GM18502 (cell line): Measurements from ENCODE around the gene FGGY.

Experiments
- ATAC-seq: cut with Tn5 transposase; IDR thresholded peaks from one replicate; pipeline ENCODE4 v1.9.1; 2021; ENCODE audit warnings: mild to moderate bottlenecking; ENCODE audit not compliant: unreplicated experiment, poor library complexity

The FGGY gene

GRCh38 chr1:59310549-59311250 lies 13.8 kb downstream of the FGGY start:
- no peak for ATAC-seq

GRCh38 chr1:59314776-59315528 lies 18.1 kb downstream of the FGGY start:
- no peak for ATAC-seq

GRCh38 chr1:59315529-59316463 lies 18.9 kb downstream of the FGGY start:
- ATAC-seq = no peak

- no peak for ATAC-seq
Measured at GRCh38 chr1:59316497-59317128, 19.7 kb downstream of the FGGY start.

- no peak for ATAC-seq
Measured at GRCh38 chr1:59317343-59317742, 20.4 kb downstream of the FGGY start.

GRCh38 chr1:59317780-59318179 lies 20.9 kb downstream of the FGGY start:
- ATAC-seq = no peak

- ATAC-seq = no peak
Measured at GRCh38 chr1:59318271-59318860, 21.5 kb downstream of the FGGY start.

GRCh38 chr1:59322394-59322793 lies 25.5 kb downstream of the FGGY start:
- ATAC-seq = no peak

- no peak for ATAC-seq
Measured at GRCh38 chr1:59322814-59323213, 25.9 kb downstream of the FGGY start.

- ATAC-seq = no peak
Measured at GRCh38 chr1:59323879-59324278, 27.0 kb downstream of the FGGY start.

- no peak for ATAC-seq
Measured at GRCh38 chr1:59328353-59328752, 31.5 kb downstream of the FGGY start.

GRCh38 chr1:59329412-59330053 lies 32.6 kb downstream of the FGGY start:
- no peak for ATAC-seq

GRCh38 chr1:59331686-59332620 lies 35.1 kb downstream of the FGGY start:
- no peak for ATAC-seq

GRCh38 chr1:59332983-59333382 lies 36.1 kb downstream of the FGGY start:
- ATAC-seq = peak; percentile 62

- ATAC-seq = no peak
Measured at GRCh38 chr1:59333626-59334277, 36.9 kb downstream of the FGGY start.

GRCh38 chr1:59340411-59341307 lies 43.8 kb downstream of the FGGY start:
- no peak for ATAC-seq
